ENCODE data around the gene RNF11. TPM values are rescaled to one million over a fixed set of nuclear protein-coding genes. Genes with fewer than 3 reads are reported as not detected.

RNF11 gene
- total and polyA plus RNA-seq, 2 of the 8 experiments (the other 6 are each of a cell fraction or from before 2014, with no cell fraction given), result 49.6 to 54.2 TPM

DNA sequence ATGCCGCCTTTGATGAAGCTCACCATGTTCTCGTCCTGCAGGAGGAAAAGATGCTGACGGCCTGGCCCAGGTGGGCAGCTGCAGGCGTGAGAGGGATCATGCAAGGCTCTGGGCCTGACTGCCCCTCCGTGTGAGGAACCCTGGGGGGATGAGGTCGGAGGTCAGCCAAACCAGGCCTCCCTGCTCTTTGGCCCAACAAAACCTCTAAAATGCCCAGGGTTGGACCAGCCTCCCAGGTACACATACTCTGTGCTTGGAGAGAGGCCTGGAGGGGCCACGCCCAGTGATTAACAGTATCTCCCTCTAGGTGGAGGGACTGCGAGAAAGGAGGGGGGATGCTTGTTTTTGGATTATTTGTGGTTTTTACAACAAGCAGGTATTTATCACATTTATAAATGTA is 73.2 kb downstream of the RNF11 start:
- Histone ChIP-seq H3K79me2 (ENCODE audit: control insufficient read depth in 1 of 2, insufficient read depth in 2 of 2, low read length in 2 of 2) (no peaks in the 10 kb centered on the region; a peak in 1 of 4 replicates), H2BK15ac (ENCODE audit: low read length) (no peak overlapping the region), H4K8ac (ENCODE audit: extremely low read depth, insufficient read depth, low read length) (no peak overlapping the region), H3K4me2 (ENCODE audit: insufficient read depth in 1 of 2, low read depth in 2 of 2, low read length in 2 of 2) (no peak overlapping the region), H3K79me1 (ENCODE audit: low read depth, low read length) (no peaks in the 10 kb centered on the region), H2BK12ac (ENCODE audit: low read depth, low read length) (no peak overlapping the region), H4K91ac (replicated peaks; ENCODE audit: insufficient read length, low read length) (no peak overlapping the region), H2BK20ac (ENCODE audit: low read length) (no peak overlapping the region), H3K9ac (replicated peaks in 1 of 4; ENCODE audit: extremely low read depth in 1 of 4, low read depth in 3 of 4, low read length in 3 of 4) (no peak overlapping the region), H2BK5ac (ENCODE audit: low read depth, low read length) (no peak overlapping the region), H3K4ac (replicated peaks; ENCODE audit: insufficient read length, low read depth, low read length) (no peak overlapping the region), H3K4me1 (replicated peaks in 1 of 4; ENCODE audit: control insufficient read depth in 3 of 4, insufficient read depth in 4 of 4, low read length in 3 of 4) (peaks cover 0 to 6% (median under 1%) of the 10 kb centered on the region in 4 experiments; a peak in 3 of 7 replicates), H3K18ac (ENCODE audit: extremely low read depth, low read length) (no peak overlapping the region), H2AFZ (ENCODE audit: low read length) (no peak overlapping the region), H3K23me2 (ENCODE audit: low read depth, low read length) (no peaks in the 10 kb centered on the region), H3K27me3 (replicated peaks in 1 of 4; ENCODE audit: control insufficient read depth in 3 of 4, extremely low read depth in 1 of 4, insufficient read depth in 3 of 4, low read length in 3 of 4) (no peaks in the 10 kb centered on the region), H3K23ac (ENCODE audit: insufficient read length) (no peak overlapping the region), H3K4me3 (ENCODE audit: extremely low read depth in 1 of 4, insufficient read depth in 2 of 4, low read depth in 3 of 4, low read length in 4 of 4) (no peak overlapping the region), H3K9me3 (ENCODE audit: insufficient read depth in 2 of 2, low read depth in 1 of 2, low read length in 1 of 2) (no peaks in the 10 kb centered on the region), H4K5ac (ENCODE audit: insufficient read length, low read depth, low read length) (no peak overlapping the region), H3K56ac (replicated peaks; ENCODE audit: insufficient read length, low read depth, low read length) (no peak overlapping the region), H2AK5ac (ENCODE audit: low read depth, low read length) (no peak overlapping the region; the same call in 1 of the 2 replicates), H2BK120ac (replicated peaks; ENCODE audit: low read depth, low read length) (no peak overlapping the region), H3K36me3 (ENCODE audit: control insufficient read depth in 2 of 4, insufficient read depth in 4 of 4, low read length in 3 of 4) (no peaks in the 10 kb centered on the region), H3K27ac (ENCODE audit: low read depth, low read length) (no peak overlapping the region), H4K20me1 (replicated peaks in 1 of 2; ENCODE audit: control insufficient read depth in 1 of 2, insufficient read depth in 2 of 2, low read length in 2 of 2) (no peaks in the 10 kb centered on the region), H3K14ac (ENCODE audit: insufficient read length) (no peak overlapping the region)
- FAIRE-seq, result no peak
- ChIA-PET POLR2A (ENCODE audit: partially characterized antibody) (no interaction called here), CTCF (ENCODE audit: partially characterized antibody) (interaction anchor here (0.9 to 1.3 kb wide), 2 partner anchors 9 to 13 kb away, joined by 3 to 4 read pairs; no protein-coding TSS in a partner anchor)
- no peak for DNase-seq (ENCODE audit: low read depth in 1 of 2, low spot score in 2 of 2)
- WGBS, 2 experiments (ENCODE audit: extremely low coverage in 1 of 2, insufficient coverage in 1 of 2, insufficient read length in 1 of 2, insufficient replicate concordance in 2 of 2, low coverage in 1 of 2, low lambda C conversion rate in 2 of 2, missing lambda C conversion rate in 1 of 2), result 84% methylated on average over 8 of the region's 8 CpGs; no CpG with 5 or more reads in 1 of the 2 experiments
- TF ChIP-seq, protein P1, sequence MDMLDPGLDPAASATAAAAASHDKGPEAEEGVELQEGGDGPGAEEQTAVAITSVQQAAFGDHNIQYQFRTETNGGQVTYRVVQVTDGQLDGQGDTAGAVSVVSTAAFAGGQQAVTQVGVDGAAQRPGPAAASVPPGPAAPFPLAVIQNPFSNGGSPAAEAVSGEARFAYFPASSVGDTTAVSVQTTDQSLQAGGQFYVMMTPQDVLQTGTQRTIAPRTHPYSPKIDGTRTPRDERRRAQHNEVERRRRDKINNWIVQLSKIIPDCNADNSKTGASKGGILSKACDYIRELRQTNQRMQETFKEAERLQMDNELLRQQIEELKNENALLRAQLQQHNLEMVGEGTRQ (IDR thresholded peaks at IDR 0.05; ENCODE audit: low read length), result no peak
- TF ChIP-seq FOSL1 (IDR thresholded peaks at IDR 0.05; ENCODE audit: insufficient read depth, low read depth, low read length) (no peak), CTBP2 (IDR thresholded peaks at IDR 0.05; ENCODE audit: borderline replicate concordance, insufficient read depth, insufficient read length, low read length) (no peak), SP4 (IDR thresholded peaks at IDR 0.05; ENCODE audit: low read length) (no peak), ATF3 (IDR thresholded peaks at IDR 0.05; ENCODE audit: insufficient read depth, low read depth, low read length) (no peak), CEBPB (IDR thresholded peaks at IDR 0.05; ENCODE audit: low read depth, low read length) (no peak), HDAC6 (IDR thresholded peaks at IDR 0.05; ENCODE audit: low read depth, low read length) (no peak), RNF2 (IDR thresholded peaks at IDR 0.05; ENCODE audit: borderline replicate concordance, low read depth, low read length, missing control alignments, poor library complexity, severe bottlenecking) (no peak), TBP (IDR thresholded peaks at IDR 0.05; ENCODE audit: low read depth, low read length) (no peak), TEAD4 (IDR thresholded peaks at IDR 0.05; ENCODE audit: low read depth, low read length) (no peak), SP2 (IDR thresholded peaks at IDR 0.05; ENCODE audit: low read length) (no peak), KDM1A (IDR thresholded peaks at IDR 0.05; ENCODE audit: borderline replicate concordance, low read length) (no peak)
